Progenitor cell of endocrine pancreas (in vitro differentiated cells): ENCODE results near the gene MSI2. TPM values are rescaled to one million over a fixed set of nuclear protein-coding genes. Genes with fewer than 3 reads are reported as not detected.
A peak's percentile ranks its signal among the peaks of the same experiment; 100 is the strongest.

Experiments
- DNase-seq: peaks from one replicate; pipeline ENCODE4 v3.0.0; 2021; ENCODE audit warnings: low spot score; ENCODE audit not compliant: unreplicated experiment
- H3K27ac Mint-ChIP-seq: 2 replicates; pipeline ENCODE4 v1.8.0; 2021; ENCODE audit warnings: mild to moderate bottlenecking, moderate library complexity, mixed read lengths
- H3K27me3 Mint-ChIP-seq: 2 replicates; pipeline ENCODE4 v1.8.0; 2021; ENCODE audit warnings: mixed read lengths
- H3K36me3 Mint-ChIP-seq: 2 replicates; pipeline ENCODE4 v1.8.0; 2022; ENCODE audit warnings: mixed read lengths; ENCODE audit not compliant: insufficient read depth
- H3K4me1 Mint-ChIP-seq: 2 replicates; pipeline ENCODE4 v1.8.0; 2021; ENCODE audit warnings: low read depth, mixed read lengths
- H3K4me3 Mint-ChIP-seq: 2 replicates; pipeline ENCODE4 v1.8.0; 2021; ENCODE audit warnings: low read depth, mild to moderate bottlenecking, moderate library complexity, mixed read lengths
- H3K9me3 Mint-ChIP-seq: 2 replicates; pipeline ENCODE4 v1.8.0; 2021; ENCODE audit warnings: low read depth, mixed read lengths
- total RNA-seq: library from RNA; stranded (reverse); gene quantifications from 2 replicates; pipeline ENCODE4 v1.2.1, GENCODE V29; 2021
- TF ChIP-seq, protein P1 (sequence below): fragments of 200-600 bp; sonication (generic); IDR thresholded peaks from one replicate; pipeline ENCODE4 v1.5.0; 2021; ENCODE audit warnings: antibody characterized with exemption, mild to moderate bottlenecking; ENCODE audit not compliant: unreplicated experiment

Gene MSI2
- total RNA-seq, 1 donor from 2014 or later: 164 TPM

- Mint-ChIP-seq H3K9me3 (no peaks in the 10 kb centered on the region), H3K27me3 (no peaks in the 10 kb centered on the region), H3K4me1 (peaks cover 25% of the 10 kb centered on the region), H3K36me3 (peaks cover 36% of the 10 kb centered on the region), H3K4me3 (no peak overlapping the region), H3K27ac (no peak overlapping the region)
- TF ChIP-seq, protein P1, sequence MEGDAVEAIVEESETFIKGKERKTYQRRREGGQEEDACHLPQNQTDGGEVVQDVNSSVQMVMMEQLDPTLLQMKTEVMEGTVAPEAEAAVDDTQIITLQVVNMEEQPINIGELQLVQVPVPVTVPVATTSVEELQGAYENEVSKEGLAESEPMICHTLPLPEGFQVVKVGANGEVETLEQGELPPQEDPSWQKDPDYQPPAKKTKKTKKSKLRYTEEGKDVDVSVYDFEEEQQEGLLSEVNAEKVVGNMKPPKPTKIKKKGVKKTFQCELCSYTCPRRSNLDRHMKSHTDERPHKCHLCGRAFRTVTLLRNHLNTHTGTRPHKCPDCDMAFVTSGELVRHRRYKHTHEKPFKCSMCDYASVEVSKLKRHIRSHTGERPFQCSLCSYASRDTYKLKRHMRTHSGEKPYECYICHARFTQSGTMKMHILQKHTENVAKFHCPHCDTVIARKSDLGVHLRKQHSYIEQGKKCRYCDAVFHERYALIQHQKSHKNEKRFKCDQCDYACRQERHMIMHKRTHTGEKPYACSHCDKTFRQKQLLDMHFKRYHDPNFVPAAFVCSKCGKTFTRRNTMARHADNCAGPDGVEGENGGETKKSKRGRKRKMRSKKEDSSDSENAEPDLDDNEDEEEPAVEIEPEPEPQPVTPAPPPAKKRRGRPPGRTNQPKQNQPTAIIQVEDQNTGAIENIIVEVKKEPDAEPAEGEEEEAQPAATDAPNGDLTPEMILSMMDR: no peak
- no peak for DNase-seq
Observed at GRCh38 chr17:57269052-57269451, 12.7 kb downstream of the MSI2 start.

DNA sequence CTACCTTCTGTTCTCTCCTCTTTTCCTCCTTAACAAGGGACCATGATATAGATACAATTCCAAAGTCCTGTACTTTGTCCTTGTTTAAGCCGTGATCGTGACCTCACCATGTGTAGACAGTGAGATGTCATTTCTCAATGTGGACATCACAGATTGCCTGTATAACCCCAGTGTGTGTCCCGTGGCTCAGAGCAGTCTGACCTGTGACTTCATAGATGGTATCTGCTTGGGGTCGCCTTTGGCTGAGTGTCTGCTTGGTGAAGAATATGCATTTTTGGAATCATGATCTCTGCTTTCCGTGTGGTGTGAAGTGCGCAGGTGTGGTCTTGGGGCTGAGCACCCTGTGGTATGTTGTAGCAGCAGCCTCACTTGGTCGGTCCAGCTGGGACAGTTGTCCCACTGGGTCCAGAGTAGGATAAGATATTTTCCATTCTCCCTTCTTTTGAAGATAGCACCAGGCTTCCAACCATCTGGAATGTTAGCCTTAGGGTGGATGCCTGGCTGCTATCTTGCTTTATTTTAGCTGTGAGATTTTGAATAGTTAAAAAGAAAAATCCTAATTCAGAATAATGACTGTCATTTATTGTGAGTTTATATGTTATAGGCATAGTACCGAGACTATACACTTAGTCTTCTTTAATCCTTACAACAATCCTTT is 13.4 kb downstream of the MSI2 start:
- H3K27me3 Mint-ChIP-seq: no peaks in the 10 kb centered on the region
- DNase-seq: no peak
- H3K27ac Mint-ChIP-seq: peak overlapping the region; percentile 4
- TF ChIP-seq, protein P1: no peak
- peaks cover 25% of the 10 kb centered on the region for H3K4me1 Mint-ChIP-seq
- peaks cover 42% of the 10 kb centered on the region for H3K36me3 Mint-ChIP-seq
- no peaks in the 10 kb centered on the region for H3K9me3 Mint-ChIP-seq
- H3K4me3 Mint-ChIP-seq: no peak overlapping the region

DNA sequence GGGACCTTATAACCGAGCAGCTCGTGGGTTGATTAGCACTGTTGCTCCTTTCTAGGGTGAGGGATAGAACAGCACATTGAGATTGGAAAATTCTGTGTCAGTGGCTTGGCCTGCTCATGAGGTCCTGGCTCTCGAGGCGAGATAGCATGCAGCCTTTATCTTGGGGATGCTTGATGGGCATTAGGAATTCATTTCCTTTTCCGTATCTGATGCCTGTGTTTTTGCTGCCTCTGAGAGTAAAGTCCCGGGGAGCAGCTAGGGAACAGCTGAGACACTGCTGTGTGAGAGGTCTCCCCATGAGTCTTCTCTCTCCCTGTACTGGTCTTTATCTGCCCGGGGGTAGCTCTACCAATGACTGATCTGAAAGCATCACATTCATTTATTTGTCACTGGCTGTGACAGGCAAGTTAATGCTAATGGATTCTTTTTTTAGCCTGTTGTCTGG is 14.5 kb downstream of the MSI2 start:
- H3K9me3 Mint-ChIP-seq: no peaks in the 10 kb centered on the region
- no peak overlapping the region for H3K27ac Mint-ChIP-seq
- no peak for DNase-seq
- H3K4me1 Mint-ChIP-seq: peaks cover 23% of the 10 kb centered on the region
- H3K4me3 Mint-ChIP-seq: no peak overlapping the region
- TF ChIP-seq, protein P1: no peak
- peaks cover 43% of the 10 kb centered on the region for H3K36me3 Mint-ChIP-seq
- no peaks in the 10 kb centered on the region for H3K27me3 Mint-ChIP-seq

- TF ChIP-seq, protein P1: no peak
- DNase-seq: no peak
- peaks cover 23% of the 10 kb centered on the region for H3K4me1 Mint-ChIP-seq
- no peaks in the 10 kb centered on the region for H3K27me3 Mint-ChIP-seq
- peak overlapping the region; percentile 36 for H3K27ac Mint-ChIP-seq
- H3K9me3 Mint-ChIP-seq: no peaks in the 10 kb centered on the region
- H3K36me3 Mint-ChIP-seq: peaks cover 40% of the 10 kb centered on the region
- H3K4me3 Mint-ChIP-seq: no peak overlapping the region
Observed at GRCh38 chr17:57271821-57272220, 15.5 kb downstream of the MSI2 start.

GRCh38 chr17:57273490-57273889 is 17.2 kb downstream of the MSI2 start:
- peaks cover 36% of the 10 kb centered on the region for H3K36me3 Mint-ChIP-seq
- no peak for DNase-seq
- H3K27ac Mint-ChIP-seq: no peak overlapping the region

More at GRCh38 chr17:57273490-57273889, 17.2 kb downstream of the MSI2 start:
- Mint-ChIP-seq H3K4me1 (peaks cover 21% of the 10 kb centered on the region), H3K4me3 (no peak overlapping the region), H3K9me3 (no peaks in the 10 kb centered on the region), H3K27me3 (no peaks in the 10 kb centered on the region)
- TF ChIP-seq, protein P1: no peak
